Measurements from ENCODE around the gene CERT1.
"Not testable (repeated sequence)": the region's sequence is repeated elsewhere in the genome, so short reads cannot be mapped to it uniquely, and the experiment has no call there.

Gene CERT1

DNA sequence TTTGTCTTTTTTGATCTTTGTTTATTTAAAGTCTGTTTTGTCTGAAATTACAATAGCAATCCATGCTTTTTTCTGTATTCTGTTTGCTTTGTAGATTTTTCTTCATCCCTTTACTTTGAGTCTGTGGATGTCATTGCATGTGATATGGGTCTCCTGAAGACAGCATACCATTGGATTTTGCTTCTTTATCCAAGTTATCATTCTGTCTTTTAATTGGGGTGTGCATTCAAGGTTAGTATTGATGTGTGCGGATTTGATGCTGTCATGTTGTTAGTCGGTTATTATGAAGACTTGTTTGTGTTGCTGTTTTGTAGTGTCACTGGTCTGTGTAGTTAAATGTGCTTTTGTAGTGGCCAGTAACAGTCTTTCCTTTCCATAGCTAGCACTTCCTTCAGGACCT is 23.3 kb upstream of the CERT1 start:
- no peak for TF ChIP-seq CTCF (conservative IDR thresholded peaks at IDR 0.05)
- no peak overlapping the region for H3K27ac ChIP-seq

DNA sequence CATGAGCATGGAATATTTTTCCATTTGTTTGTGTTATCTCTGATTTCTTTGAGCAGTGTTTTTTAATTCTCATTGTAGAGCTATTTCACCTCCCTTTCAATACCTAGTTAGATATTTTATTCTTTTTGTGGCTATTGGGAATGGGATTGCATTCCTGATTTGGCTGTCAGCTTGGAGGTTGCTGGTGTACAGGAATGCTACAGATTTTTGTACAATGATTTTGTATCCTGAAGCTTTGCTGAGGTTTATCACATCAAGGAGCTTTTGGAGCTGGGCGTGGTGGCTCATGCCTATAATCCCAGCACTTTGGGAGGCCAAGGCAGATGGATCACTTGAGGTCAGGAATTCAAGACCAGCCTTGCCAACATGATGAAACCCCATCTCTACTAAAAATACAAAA is 22.3 kb upstream of the CERT1 start:
- not testable (repeated sequence) for H3K27ac ChIP-seq

DNA sequence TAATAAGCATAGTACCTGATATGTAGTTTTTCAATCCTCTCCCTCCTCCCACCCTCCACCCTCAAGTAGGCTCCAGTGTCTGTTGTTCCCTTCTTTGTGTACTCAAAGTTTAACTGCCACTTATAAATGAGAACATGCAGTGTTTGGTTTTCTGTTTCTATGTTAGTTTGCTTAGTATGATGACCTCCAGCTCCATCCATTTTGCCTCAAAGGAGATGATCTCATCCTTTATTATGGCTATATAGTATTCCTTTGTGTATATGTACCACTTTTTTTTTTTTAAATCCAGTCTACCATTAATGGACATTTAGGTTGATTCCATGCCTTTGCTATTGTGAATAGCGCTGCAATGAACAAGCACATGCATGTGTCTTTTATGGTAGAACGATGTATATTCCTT is 20.8 kb upstream of the CERT1 start:
- H3K27ac ChIP-seq = no peak overlapping the region
- no peak for TF ChIP-seq CTCF (conservative IDR thresholded peaks at IDR 0.05)

DNA sequence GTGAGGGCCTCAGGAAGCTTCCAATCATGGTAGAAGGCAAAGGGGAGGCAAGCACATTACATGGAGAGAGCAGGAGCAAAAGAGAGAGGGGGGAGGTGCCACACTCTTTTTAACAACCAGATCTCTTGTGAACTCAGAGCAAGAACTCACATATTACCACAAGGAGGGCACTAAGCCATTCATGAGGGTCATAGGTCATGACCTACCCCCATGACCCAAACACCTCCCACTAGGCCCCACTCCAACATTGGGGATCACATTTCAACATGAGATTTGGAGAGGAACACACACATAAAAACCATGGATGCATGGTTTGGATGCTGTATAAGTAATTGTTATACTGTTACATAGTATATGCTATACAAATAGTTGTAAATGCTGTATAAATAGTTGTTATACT is 17.8 kb upstream of the CERT1 start:
- H3K27ac ChIP-seq = no peak overlapping the region
- no peak for TF ChIP-seq CTCF (conservative IDR thresholded peaks at IDR 0.05)

GRCh38 chr5:75526070-75526469 is 14.6 kb upstream of the CERT1 start:
- H3K27ac ChIP-seq = no peak overlapping the region
- TF ChIP-seq CTCF (conservative IDR thresholded peaks at IDR 0.05) = no peak

DNA sequence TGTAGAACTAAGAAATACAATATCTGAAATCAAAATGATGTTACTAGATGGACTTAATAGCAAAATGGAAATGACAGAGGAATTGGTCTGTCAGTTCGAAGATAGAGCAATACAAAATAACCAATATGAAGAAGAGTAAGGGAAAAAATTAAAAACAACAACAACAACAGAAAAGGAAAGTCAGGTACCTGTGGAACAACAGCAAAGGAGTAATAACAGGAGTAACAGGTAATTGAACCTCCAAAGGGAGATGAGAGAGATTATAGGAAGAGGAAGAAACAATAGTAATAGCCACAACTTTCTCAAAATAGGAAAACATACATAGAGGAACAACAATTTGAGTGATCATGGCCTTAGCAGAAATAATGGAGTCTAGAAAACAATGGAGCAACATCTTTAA is 13.9 kb upstream of the CERT1 start:
- H3K27ac ChIP-seq = no peak overlapping the region
- TF ChIP-seq CTCF (conservative IDR thresholded peaks at IDR 0.05) = no peak

DNA sequence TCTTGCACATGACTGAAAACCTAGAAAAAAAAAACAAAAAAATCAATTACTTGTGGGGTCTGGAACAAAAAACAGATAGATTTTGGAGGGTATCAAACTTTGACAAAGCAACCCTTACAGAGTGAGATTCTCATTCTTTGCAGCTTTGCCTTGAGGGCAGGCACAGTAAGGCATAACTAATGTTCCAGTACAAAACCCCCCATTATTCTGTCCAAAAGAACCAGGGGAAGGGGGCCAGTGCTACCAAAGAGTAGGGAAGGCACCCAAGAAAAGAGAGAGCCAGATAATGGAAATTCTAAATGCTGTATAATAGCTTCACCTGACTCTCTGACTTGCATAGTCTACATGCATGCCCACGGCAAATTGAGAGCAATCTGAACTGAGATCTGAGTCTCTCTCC is 13.2 kb upstream of the CERT1 start:
- H3K27ac ChIP-seq = no peak overlapping the region
- no peak for TF ChIP-seq CTCF (conservative IDR thresholded peaks at IDR 0.05)

- no peak overlapping the region for H3K27ac ChIP-seq
- TF ChIP-seq CTCF (conservative IDR thresholded peaks at IDR 0.05) = no peak
Measured at GRCh38 chr5:75524071-75524470, 12.6 kb upstream of the CERT1 start.

All from VCaP (cell line).